ENCODE measurements around the gene DHRS3. TPM values are rescaled to one million over a fixed set of nuclear protein-coding genes. Genes with fewer than 3 reads are reported as not detected.

The DHRS3 gene
- total and polyA plus RNA-seq, 2 of the 13 experiments (the other 11 are each of a cell fraction or from before 2014, with no cell fraction given), result 48.5 to 90.5 TPM

- TF ChIP-seq ZBED4 (CRISPR knock-in tag; IDR thresholded peaks at IDR 0.05; ENCODE audit: borderline replicate concordance), result peak; percentile 16; the same call in 1 of the 2 replicates
- TF ChIP-seq RAD21 (CRISPR knock-in tag; IDR thresholded peaks at IDR 0.05), result peak; percentile 10; the same call in 1 of the 2 replicates
- TF ChIP-seq KLF12 (CRISPR knock-in tag; IDR thresholded peaks at IDR 0.05; ENCODE audit: borderline replicate concordance), result peak; percentile 42; the same call in 1 of the 2 replicates
- TF ChIP-seq ISL2 (CRISPR knock-in tag; IDR thresholded peaks at IDR 0.05), result peak; percentile 90
- TF ChIP-seq SPEN (CRISPR knock-in tag; IDR thresholded peaks at IDR 0.05; ENCODE audit: low read depth), result peak; percentile 66
- no peak for TF ChIP-seq NFIB (CRISPR knock-in tag; IDR thresholded peaks at IDR 0.05; ENCODE audit: borderline replicate concordance)
- peak; percentile 84 for TF ChIP-seq TFE3 (CRISPR knock-in tag; IDR thresholded peaks at IDR 0.05)
- TF ChIP-seq FIP1L1 (IDR thresholded peaks at IDR 0.05; ENCODE audit: borderline replicate concordance, insufficient read depth, low read depth, low read length), result peak; percentile 68; the same call in 1 of the 2 replicates
- peak; percentile 43 for TF ChIP-seq GABPB1 (CRISPR knock-in tag; IDR thresholded peaks at IDR 0.05)
- TF ChIP-seq NCOA2 (CRISPR knock-in tag; IDR thresholded peaks at IDR 0.05), result peak; percentile 92
- TF ChIP-seq ASH2L (IDR thresholded peaks at IDR 0.05; ENCODE audit: insufficient read length, low read depth, low read length), result peak; percentile 77
- no peak for TF ChIP-seq POLR2AphosphoS2 (IDR thresholded peaks at IDR 0.05; ENCODE audit: low read depth, low read length)
- no peak for TF ChIP-seq HCFC1 (IDR thresholded peaks at IDR 0.05; ENCODE audit: low read depth, low read length)
- peak; percentile 51; the same call in 1 of the 2 replicates for TF ChIP-seq TFDP2 (CRISPR knock-in tag; IDR thresholded peaks at IDR 0.05)
- peak; percentile 92 for TF ChIP-seq ZNF670 (CRISPR knock-in tag; IDR thresholded peaks at IDR 0.05; ENCODE audit: borderline replicate concordance)
- peak; percentile 75 for TF ChIP-seq ZSCAN25 (CRISPR knock-in tag; IDR thresholded peaks at IDR 0.05)
- no peak for TF ChIP-seq ZNF33B (CRISPR knock-in tag; IDR thresholded peaks at IDR 0.05)
- TF ChIP-seq MIER2 (CRISPR knock-in tag; IDR thresholded peaks at IDR 0.05), result peak; percentile 67; the same call in 1 of the 2 replicates
- peak; percentile 88; the same call in 1 of the 2 replicates for TF ChIP-seq NRL (CRISPR knock-in tag; IDR thresholded peaks at IDR 0.05; ENCODE audit: borderline replicate concordance)
- TF ChIP-seq GABPA (IDR thresholded peaks at IDR 0.05; ENCODE audit: low read depth, low read length), result no peak
- 0 out of 2 replicates have a peak, but pooled peaks have one; percentile 31 for TF ChIP-seq GABPA (CRISPR knock-in tag; IDR thresholded peaks at IDR 0.05; ENCODE audit: low read depth)
- TF ChIP-seq TP53 (CRISPR knock-in tag; conservative IDR thresholded peaks at IDR 0.05), result peak; percentile 61; the same call in 1 of the 2 replicates
- peak; percentile 48; the same call in 1 of the 2 replicates for TF ChIP-seq ZNF331 (CRISPR knock-in tag; IDR thresholded peaks at IDR 0.05)
Measured at GRCh38 chr1:12615865-12616708, 1.9 kb downstream of the DHRS3 start (continued).
